ENCODE results near the gene VWCE.

VWCE gene, protein sequence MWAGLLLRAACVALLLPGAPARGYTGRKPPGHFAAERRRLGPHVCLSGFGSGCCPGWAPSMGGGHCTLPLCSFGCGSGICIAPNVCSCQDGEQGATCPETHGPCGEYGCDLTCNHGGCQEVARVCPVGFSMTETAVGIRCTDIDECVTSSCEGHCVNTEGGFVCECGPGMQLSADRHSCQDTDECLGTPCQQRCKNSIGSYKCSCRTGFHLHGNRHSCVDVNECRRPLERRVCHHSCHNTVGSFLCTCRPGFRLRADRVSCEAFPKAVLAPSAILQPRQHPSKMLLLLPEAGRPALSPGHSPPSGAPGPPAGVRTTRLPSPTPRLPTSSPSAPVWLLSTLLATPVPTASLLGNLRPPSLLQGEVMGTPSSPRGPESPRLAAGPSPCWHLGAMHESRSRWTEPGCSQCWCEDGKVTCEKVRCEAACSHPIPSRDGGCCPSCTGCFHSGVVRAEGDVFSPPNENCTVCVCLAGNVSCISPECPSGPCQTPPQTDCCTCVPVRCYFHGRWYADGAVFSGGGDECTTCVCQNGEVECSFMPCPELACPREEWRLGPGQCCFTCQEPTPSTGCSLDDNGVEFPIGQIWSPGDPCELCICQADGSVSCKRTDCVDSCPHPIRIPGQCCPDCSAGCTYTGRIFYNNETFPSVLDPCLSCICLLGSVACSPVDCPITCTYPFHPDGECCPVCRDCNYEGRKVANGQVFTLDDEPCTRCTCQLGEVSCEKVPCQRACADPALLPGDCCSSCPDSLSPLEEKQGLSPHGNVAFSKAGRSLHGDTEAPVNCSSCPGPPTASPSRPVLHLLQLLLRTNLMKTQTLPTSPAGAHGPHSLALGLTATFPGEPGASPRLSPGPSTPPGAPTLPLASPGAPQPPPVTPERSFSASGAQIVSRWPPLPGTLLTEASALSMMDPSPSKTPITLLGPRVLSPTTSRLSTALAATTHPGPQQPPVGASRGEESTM

DNA sequence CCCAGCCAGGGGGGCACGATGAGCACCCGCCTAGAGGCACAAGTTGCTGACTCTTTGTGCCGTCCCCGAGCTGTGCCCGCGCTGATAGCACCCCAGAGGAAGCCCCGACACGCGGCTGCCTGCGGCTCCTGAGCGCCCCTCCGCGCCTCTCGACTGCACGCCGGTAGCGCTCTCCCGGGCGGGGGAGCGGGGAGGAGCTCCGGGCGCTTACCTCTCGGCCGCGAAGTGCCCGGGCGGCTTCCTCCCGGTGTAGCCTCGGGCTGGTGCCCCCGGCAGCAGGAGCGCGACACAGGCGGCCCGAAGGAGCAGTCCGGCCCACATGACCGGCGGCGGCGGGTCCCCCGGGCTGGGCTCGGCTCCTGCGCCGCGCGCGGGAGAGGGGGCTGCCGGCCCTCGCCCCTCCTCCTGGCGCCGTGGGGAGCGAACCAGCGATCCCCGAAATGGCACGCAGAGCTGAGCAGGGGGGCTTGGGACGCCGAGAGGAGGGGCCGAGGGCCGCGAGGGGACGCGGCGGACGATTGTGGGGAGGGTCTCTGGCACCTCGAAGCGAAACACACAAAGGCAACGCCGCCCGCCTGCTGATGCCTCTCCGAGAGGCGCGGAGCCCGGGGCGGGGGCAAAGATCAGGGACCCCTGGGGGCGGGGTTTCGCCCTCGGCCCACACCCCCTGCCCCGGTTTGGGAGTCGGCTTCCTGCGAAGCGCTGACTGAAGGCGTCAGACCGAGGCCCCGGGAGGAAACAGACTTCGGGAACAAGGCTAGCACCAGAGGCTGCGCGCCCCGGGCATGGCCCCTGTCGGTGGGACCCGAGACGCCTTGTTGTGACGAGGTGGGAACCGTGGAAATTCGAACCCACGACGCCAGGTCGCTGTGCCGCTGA lies at the start of gene VWCE:
Gene VWCE (minus strand): TSS at position 600 of the 879 bp plus-strand sequence. CDS start 279 bp downstream, at position 321.
- in situ Hi-C loops (cut with MboI; ENCODE audit: low sequenced_read_pairs), result no loop called here

DNA sequence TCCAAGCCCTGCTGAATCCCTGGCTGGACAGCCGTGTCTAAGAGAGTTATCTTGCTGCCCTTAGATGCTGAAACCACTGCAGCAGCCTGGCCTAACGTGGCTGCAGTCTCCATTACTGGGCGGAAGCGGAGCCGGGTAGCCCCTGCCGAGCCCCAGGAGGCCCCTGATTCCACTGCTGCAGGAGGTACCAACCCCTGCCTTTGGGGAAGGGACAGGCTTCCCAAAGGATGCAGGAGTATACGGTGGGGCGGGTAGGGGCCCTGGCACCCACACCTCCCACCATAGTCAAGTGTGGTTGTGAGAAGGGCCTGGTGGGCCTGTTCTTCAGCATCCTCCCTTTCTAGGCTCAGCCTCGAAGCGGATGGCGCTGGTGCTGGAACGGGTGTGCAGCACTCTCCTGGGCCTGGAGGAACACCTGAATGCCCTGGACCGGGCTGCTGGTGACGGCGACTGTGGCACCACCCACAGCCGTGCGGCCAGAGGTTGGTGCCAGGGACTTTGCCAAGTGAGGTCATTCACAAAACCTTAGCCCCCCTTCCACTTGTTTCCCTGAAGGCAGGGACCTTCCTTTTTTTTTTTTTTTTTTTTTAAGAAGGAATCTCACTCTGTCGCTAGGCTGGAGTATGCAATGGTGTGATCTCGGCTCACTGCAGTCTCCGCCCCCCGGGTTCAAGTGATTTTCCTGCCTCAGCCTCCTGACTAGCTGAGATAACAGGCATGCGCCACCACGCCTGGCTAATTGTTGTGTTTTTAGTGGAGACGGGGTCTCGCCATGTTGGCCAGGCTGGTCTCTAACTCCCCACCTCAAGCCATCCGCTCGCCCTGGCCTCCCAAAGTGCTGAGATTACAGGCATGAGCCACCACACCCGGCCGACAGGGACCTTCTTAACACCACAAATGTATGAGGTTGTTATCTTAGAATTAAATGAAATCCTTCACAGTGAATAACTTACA lies 49.0 kb upstream of the VWCE start:
- in situ Hi-C loops (cut with MboI; ENCODE audit: low sequenced_read_pairs), result no loop called here

DNA sequence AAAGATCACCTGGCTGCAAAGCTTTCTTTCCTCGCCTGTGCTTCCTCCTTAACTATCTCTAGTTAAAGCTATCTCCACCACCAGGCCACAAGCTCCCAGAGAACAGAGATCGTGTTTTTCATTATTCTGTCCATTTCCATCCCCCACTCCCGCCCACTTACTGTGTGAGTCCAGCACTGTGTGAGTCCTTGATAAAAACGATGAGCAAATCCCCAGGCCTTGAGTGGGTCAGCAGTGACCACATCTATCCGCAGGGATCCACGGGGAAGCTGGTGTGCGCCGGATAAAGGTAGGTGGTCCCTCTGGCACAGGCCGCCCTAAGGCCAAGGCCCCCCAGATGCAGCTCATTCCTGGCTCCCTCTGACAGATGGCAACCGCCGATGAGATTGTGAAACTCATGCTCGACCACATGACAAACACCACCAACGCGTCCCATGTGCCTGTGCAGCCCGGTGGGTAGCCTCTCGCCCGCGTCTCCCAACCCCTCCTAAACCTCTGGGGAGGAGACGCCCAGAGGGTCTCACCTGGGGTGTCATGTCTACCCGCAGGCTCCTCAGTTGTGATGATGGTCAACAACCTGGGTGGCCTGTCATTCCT lies 47.2 kb upstream of the VWCE start:
- in situ Hi-C loops (cut with MboI; ENCODE audit: low sequenced_read_pairs), result no loop called here

DNA sequence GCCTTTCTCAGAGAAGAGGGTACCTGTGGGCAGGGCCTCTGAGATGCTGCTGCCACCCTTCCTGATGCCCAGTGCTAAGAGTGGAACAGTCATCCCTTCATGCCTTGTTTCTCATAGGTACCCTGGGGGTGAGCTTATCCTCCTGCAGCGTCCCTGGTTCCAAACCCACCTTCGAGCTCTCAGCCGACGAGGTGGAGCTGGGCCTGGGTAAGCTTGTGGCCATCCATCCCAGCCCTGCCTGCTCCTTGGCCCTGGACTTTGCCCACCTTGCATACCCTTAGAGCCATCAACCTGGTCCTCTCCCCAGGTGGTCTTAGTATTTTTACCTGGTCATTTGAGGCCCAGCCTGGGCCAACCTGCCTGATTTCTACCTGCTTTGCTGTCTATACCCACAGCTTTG lies 46.6 kb upstream of the VWCE start:
- in situ Hi-C loops (cut with MboI; ENCODE audit: low sequenced_read_pairs), result no loop called here

DNA sequence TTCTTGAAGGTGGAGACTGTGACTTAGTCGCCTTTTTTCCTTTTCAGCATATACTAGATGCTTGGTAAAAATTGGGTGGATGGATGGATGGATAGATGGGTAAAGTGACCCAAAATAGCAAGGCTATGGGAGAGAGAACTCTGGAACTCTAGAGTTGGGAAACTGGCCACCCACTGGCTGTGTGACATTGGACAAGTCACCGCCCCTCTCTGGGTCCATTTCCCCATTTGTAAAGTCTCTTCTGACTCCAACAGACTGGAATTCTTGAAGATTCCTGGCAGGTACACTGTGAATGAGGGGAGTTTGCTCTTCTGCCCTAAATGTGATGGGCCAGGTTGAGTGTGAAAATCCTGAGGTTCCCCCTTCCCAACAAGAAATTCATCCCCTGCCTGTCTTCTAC lies 45.9 kb upstream of the VWCE start:
- in situ Hi-C loops (cut with MboI; ENCODE audit: low sequenced_read_pairs), result no loop called here

DNA sequence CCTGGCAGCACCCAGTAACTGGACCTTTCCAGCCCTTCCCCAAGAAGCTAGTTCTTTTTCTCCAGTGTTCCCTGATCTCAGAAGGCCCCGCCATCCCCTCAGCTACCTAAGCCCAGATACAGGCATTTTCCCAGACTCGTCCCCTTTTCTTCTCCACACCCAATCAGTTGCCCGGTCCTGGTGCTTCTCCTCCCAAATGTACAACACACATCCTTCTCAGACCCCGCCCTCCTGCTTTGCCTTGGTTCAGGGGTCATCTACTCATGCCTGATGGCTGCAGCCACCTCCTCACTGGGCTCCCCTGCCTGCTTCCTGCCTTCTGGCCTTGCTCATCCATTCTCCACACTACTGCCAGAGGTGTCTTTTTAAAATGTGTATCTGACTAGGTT lies 44.4 kb upstream of the VWCE start:
- in situ Hi-C loops (cut with MboI; ENCODE audit: low sequenced_read_pairs), result no loop called here

DNA sequence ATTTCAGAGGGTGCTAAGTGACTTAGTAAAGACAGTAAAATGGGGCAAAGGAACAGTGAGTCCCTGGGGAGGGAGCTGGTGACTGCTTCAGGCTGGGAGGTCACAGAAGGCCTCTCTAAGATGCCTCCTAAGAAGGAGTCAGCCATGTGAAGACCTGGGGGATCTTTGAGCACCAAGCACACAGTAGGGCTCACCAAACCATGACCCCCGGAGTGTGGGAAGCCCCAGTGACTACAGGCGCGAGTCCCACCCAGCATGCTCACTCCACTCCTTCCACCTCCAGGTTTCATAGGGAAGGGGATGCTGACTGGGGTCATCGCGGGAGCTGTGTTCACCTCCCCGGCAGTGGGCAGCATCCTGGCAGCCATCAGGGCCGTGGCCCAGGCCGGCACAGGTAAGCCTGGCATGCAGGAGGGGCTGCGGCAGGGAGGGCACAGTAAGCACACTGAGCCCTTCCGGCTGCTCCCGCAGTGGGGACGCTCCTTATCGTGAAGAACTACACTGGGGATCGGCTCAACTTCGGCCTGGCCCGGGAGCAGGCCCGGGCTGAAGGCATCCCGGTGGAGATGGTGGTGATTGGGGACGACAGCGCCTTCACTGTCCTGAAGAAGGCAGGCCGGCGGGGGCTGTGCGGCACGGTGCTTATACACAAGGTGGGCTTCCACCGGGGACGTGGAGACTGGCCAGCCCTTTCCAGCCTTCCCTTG lies 43.8 kb upstream of the VWCE start:
- in situ Hi-C loops (cut with MboI; ENCODE audit: low sequenced_read_pairs), result no loop called here

DNA sequence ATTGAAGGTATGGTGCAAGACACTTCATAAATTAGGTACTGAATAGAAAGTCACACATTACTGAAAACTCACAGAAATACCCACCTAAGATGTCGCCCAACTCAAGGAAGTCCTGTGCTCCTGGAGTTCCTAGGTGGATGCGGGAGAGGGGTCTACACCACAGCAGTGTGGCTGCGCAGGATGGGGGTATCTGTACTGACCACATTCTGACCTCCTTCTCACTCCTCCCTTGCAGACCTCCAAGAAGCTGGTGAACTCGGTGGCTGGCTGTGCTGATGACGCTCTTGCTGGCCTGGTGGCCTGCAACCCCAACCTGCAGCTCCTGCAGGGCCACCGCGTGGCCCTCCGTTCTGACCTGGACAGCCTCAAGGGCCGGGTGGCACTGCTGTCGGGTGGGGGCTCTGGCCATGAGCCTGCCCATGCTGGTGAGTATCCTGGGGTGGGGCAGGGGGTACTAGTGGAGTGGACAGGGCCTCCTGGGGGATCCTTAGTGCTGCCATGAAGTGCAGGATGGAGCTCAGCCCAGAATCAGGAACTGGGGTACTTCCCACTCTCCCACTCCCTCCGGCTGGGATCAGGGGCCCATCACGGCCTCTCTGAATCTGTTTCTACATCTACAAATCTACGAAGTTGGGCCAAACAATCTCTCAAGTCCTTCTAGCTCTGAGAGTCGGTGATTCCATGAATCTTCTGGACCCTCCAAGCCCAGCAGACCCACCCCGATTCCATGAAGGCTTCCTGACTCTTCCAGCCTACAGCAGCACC lies 42.8 kb upstream of the VWCE start:
- in situ Hi-C loops (cut with MboI; ENCODE audit: low sequenced_read_pairs), result no loop called here

DNA sequence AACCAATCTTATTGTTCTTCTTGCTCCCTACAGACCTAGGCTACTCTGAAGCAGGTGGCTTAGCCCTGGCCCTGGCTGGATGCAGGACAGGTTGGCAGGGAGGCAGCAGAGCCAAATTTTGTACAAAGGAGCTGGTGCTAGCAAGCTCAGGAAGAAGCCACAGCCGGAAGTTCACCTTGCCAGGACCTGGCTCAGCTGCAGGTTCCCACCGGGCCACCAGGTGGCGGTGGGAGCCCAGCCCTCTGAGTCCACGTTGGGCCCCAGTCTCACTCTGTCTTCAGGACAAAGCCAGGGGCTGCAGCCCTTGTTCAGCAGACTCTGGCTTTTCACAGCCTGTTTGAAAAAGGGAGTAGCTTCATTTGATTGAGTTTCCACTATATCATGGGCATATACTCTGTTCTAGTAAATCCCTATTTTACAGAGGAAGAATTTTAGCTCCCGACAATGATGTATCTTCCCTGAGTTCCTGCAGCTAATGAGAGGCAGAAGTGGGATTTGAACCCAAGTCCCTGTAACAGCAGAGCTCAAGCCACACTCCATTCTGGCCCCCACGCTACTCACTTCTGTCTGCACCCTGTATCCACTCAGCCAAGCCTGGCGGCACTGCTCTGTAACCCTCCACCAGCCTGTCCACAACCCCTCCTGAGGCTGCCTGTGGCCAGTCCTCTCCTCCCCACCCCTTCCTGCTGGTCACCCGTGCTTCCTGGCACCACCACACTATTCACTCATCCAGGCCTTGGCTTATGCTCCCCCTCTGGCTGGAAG lies 41.2 kb upstream of the VWCE start:
- in situ Hi-C loops (cut with MboI; ENCODE audit: low sequenced_read_pairs), result no loop called here

DNA sequence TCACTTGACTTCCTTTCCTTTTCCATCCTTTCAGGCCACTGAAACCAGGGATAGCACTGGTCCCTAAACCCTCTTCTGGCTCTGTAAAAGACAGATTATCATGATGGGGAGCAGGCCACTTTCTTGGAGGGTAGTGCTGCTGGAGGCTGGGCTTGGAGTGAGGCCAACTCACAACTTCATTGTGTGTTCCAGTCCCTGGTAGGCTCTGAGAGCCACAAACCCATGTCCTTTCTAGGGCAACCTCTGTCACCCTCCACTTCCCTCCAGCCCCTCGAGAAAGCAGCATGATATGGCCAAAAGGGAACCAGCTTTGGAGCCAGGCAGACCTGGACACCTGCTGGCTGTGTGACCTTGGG lies 40.2 kb upstream of the VWCE start:
- in situ Hi-C loops (cut with MboI; ENCODE audit: low sequenced_read_pairs), result no loop called here

DNA sequence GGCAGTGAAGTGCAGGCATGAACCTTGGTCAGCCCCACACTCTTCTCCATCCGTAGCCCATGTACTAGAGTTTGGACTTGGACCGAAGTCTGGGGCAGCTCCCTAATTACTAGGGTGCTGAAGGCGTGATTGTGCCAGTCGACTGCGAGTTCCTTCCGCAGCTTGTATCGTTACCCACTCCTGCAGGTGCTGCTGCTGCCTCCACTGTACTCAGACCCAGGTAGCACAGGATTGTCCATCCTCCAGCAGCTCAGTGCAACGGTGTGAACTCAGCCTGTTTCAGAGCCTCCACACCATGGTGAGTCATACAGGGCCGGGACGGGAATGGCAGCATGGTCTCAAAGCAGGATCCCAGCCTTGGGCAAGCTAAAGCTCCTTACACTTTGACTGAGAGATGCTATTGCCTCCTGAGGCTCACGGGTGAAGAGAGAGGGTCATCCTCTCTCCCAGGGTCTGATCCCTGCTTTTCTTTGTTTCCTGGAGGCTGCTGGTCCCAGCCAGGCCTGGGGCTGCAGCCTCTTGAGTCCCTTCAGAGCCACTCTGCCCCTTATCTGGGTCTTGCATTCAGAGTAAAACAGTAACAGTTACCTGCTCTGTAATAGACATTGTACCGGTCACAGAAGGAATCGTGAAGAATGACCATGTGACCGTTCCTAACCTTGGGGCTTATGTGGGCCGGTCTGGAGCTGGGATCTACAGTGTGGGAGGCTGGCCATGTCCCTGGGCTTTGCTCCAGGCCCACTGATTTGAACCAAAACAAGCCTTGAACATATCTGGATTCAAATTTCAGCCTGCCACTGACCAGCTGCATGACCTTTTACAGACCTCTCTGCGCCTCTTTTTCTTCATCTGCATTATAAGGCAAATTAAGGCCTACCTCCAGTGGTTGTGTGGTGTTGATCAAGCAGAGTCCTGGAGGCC lies 39.6 kb upstream of the VWCE start:
- in situ Hi-C loops (cut with MboI; ENCODE audit: low sequenced_read_pairs), result no loop called here

DNA sequence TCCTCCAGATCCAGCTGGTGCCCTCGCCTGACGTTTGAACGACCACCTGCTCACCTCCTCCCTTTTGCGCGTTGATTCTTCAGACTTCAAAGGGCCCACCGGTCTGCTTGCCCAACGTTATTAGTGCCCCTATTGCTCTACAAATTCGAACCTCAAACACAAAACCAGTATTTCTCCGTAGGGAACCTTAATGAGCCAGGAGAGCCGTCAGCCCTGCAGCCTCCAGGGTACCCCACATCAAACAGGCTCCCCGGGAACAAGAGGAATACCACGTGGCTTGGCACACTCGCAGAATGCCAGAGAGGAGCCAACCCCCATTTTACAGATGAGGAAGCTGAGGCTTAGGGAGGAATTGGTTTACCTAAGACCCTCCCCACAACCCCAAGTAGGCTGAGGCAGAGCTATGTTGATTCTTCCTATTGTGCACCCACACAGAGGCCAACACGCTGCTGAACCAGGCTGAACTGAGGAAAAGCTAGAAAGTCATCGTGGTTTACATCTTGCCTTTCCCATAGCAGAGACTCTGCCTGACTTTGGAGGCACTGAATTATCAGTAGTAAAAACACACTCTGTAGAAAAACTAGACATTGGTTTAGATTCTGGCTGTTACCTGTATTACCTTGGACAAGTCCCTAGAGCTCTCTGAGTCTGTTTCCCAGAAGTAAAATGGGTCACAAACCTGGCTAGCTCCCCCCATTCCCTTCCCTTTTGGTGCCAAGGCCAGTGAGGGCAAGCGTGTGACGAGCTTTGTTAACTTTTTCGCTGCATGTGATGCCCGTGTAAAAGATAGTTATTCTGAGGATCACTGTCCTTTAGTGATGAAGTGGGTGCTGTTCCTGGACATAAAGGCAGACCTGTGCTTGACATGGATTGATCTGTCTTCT lies 38.7 kb upstream of the VWCE start:
- in situ Hi-C loops (cut with MboI; ENCODE audit: low sequenced_read_pairs), result no loop called here

DNA sequence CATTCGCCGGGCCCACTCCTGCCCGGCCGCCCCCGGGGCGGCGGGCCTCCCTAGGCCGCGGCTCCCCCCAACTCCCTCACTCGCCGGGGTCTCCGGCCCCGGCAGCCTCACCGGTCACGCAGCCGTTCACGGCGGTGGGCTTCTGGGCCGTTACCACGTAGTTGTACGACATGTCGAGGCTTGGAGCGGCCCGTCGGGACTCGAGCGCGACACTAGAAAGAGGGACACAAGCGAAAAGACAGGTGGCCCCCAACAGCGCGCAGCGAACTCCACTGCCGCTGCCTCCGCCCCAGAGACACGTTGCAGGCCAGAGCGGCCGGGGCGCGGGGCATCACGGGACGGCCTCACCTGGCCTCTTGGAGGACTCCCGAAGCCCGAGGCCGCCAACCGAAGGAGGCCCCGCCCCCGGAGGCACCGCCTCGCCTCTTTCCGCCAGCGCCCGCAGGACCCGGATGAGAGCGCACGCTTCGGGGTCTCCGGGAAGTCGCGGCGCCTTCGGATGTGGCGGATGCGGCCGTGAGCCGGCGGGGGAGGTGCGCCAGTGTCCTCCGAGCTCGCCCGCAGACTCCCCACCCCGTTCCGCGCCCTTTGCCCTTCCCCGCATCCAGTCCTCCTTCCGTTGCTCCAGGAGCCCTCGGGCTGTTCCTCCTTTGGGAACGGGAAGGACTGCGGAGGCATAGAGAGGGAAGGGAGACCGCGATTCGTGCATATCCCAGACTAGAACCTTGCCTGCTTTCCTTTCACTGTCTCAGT lies 37.9 kb upstream of the VWCE start, which contains the start of the genes DDB1 and TKFC:
Gene DDB1 (minus strand): TSS at position 309 of the 753 bp plus-strand sequence. CDS start 137 bp downstream, at position 172.
Gene TKFC (plus strand): TSS at position 432 of the 753 bp plus-strand sequence. CDS start 1,501 bp downstream, outside the sequence.
- in situ Hi-C loops (cut with MboI; ENCODE audit: low sequenced_read_pairs), result no loop called here

DNA sequence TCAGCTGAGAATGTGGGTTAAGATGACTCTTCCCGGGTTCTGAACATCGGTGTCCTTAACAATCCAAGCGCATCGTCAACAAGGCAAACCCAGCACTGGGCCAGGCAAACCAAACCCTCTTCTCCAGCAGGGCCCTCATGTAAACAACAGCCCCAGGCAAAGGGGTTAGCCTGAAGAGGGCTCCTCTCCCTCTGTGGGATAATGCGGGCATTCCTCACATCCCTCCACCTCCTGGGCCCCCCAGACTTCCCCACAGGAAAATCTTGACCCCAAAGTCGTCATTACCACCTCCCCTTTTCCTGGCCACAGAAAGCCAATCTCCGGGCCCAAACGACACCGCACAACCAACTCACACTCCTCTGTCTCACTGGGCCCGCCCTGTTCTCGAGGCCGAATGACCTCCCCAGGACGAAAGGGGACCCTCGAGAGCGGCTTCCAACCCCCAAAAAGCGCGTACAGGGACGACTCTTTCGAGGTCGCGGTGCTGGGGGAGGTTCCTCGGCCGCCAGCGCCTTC lies 37.2 kb upstream of the VWCE start:
- in situ Hi-C loops (cut with MboI; ENCODE audit: low sequenced_read_pairs), result no loop called here

Data from hTERT RPE-1 (cell line).